HG03064 (cell line): Measurements from ENCODE around the gene ABHD18.
A peak's percentile ranks its signal among the peaks of the same experiment; 100 is the strongest.
"Not testable (repeated sequence)": the region's sequence is repeated elsewhere in the genome, so short reads cannot be mapped to it uniquely, and the experiment has no call there.

Experiments used
- ATAC-seq: cut with Tn5 transposase; IDR thresholded peaks from one replicate; pipeline ENCODE4 v1.9.1; 2021; ENCODE audit warnings: low read depth; ENCODE audit not compliant: unreplicated experiment

The ABHD18 gene

GRCh38 chr4:127985989-127986388, 20.8 kb downstream of the ABHD18 start:
- no peak for ATAC-seq

GRCh38 chr4:127988638-127989037, 23.4 kb downstream of the ABHD18 start:
- no peak for ATAC-seq

- no peak for ATAC-seq
Observed at GRCh38 chr4:127993151-127993550, 27.9 kb downstream of the ABHD18 start.

GRCh38 chr4:127995776-127996175, 30.6 kb downstream of the ABHD18 start:
- no peak for ATAC-seq

- ATAC-seq, result not testable (repeated sequence)
Observed at GRCh38 chr4:127996521-127996920, 31.3 kb downstream of the ABHD18 start.

GRCh38 chr4:127997534-127998388, 32.6 kb downstream of the ABHD18 start:
- ATAC-seq, result peak; percentile 97

- no peak for ATAC-seq
Observed at GRCh38 chr4:128006592-128006991, 41.4 kb downstream of the ABHD18 start.

GRCh38 chr4:128009428-128009827, 44.2 kb downstream of the ABHD18 start:
- ATAC-seq, result no peak

- ATAC-seq, result no peak
Observed at GRCh38 chr4:128025319-128025718, 60.1 kb downstream of the ABHD18 start.

GRCh38 chr4:128029907-128030306, 64.7 kb downstream of the ABHD18 start:
- ATAC-seq, result no peak

GRCh38 chr4:128031756-128032384, 66.7 kb downstream of the ABHD18 start:
- ATAC-seq, result no peak

- no peak for ATAC-seq
Observed at GRCh38 chr4:128039568-128039967, 74.4 kb downstream of the ABHD18 start.

GRCh38 chr4:128047019-128047418, 81.8 kb downstream of the ABHD18 start:
- ATAC-seq, result not testable (repeated sequence)

GRCh38 chr4:128047514-128047913, 82.3 kb downstream of the ABHD18 start:
- ATAC-seq, result not testable (repeated sequence)

GRCh38 chr4:128051229-128051628, 86.0 kb downstream of the ABHD18 start:
- not testable (repeated sequence) for ATAC-seq

- ATAC-seq, result not testable (repeated sequence)
Observed at GRCh38 chr4:128054907-128055306, 89.7 kb downstream of the ABHD18 start.

- not testable (repeated sequence) for ATAC-seq
Observed at GRCh38 chr4:128055441-128056206, 90.4 kb downstream of the ABHD18 start.

- no peak for ATAC-seq
Observed at GRCh38 chr4:128056396-128056795, 91.2 kb downstream of the ABHD18 start.

GRCh38 chr4:128060121-128060698, 95.0 kb downstream of the ABHD18 start:
- ATAC-seq, result no peak

- ATAC-seq, result peak; percentile 93
Observed at GRCh38 chr4:128060699-128061565, 95.7 kb downstream of the ABHD18 start, which contains the start of gene LARP1B. Gene LARP1B, plus strand, starts transcription at chr4:128061312. Its CDS starts 13,640 bp downstream, at chr4:128074952.
